CD8-positive, alpha-beta memory T cell (primary cell): ENCODE data around the gene IL21. TPM values are rescaled to one million over a fixed set of nuclear protein-coding genes. Genes with fewer than 3 reads are reported as not detected.
"Not testable (repeated sequence)": the region's sequence is repeated elsewhere in the genome, so short reads cannot be mapped to it uniquely, and the experiment has no call there.

Experiments
- CTCF ChIA-PET: fragments of 350-600 bp; sonication (Branson Sonifier 250); formaldehyde crosslinking; loops from one replicate; lab custom pipeline; 2021; ENCODE audit warnings: antibody characterized with exemption; lab: Charles Lee
- POLR2A ChIA-PET: fragments of 350-600 bp; sonication (Branson Sonifier 250); formaldehyde crosslinking; loops from one replicate; lab custom pipeline; 2021; ENCODE audit warnings: antibody characterized with exemption; lab: Charles Lee
- DNase-seq, 5 donors: peaks; one replicate each; pipeline versions ENCODE4 v3.0.0 to v3.0.0-alpha.2; 2020 to 2022; ENCODE audit warnings: mixed read lengths in 1 of 5
- H3K27ac ChIP-seq: one replicate; pipeline ENCODE4 v1.7.0; 2013; ENCODE audit warnings: low read depth, mild to moderate bottlenecking, low read length, moderate library complexity
- H3K27me3 ChIP-seq: 2 replicates; pipeline ENCODE4 v1.7.0; 2013; ENCODE audit warnings: low read length, mild to moderate bottlenecking; ENCODE audit not compliant: insufficient read depth, poor library complexity, severe bottlenecking
- H3K36me3 ChIP-seq: 2 replicates; pipeline ENCODE4 v1.7.0; 2013; ENCODE audit warnings: mild to moderate bottlenecking, low read length, moderate library complexity; ENCODE audit not compliant: insufficient read depth
- H3K4me1 ChIP-seq: 2 replicates; pipeline ENCODE4 v1.7.0; 2013; ENCODE audit warnings: mild to moderate bottlenecking, low read length, moderate library complexity; ENCODE audit not compliant: insufficient read depth
- H3K4me3 ChIP-seq: 2 replicates; pipeline ENCODE4 v1.7.0; 2013; ENCODE audit warnings: mild to moderate bottlenecking, low read length
- H3K9me3 ChIP-seq: 2 replicates; pipeline ENCODE4 v1.7.0; 2013; ENCODE audit warnings: mild to moderate bottlenecking, low read length
- H3K27ac Mint-ChIP-seq, 8 donors: one replicate each; pipeline ENCODE4 v1.8.0; 2020 to 2021; ENCODE audit warnings: mixed read lengths in 8 of 8, mild to moderate bottlenecking in 6 of 8, inconsistent platforms in 3 of 8, moderate library complexity in 3 of 8
- H3K27me3 Mint-ChIP-seq, 2 donors: one replicate each; pipeline ENCODE4 v1.8.0; 2020 to 2021; ENCODE audit warnings: mixed read lengths in 2 of 2, mild to moderate bottlenecking in 1 of 2, moderate library complexity in 1 of 2
- H3K36me3 Mint-ChIP-seq, 3 donors: one replicate each; pipeline ENCODE4 v1.8.0; 2020 to 2021; ENCODE audit warnings: mixed read lengths in 3 of 3, inconsistent platforms in 1 of 3, mild to moderate bottlenecking in 1 of 3
- H3K4me1 Mint-ChIP-seq, 3 donors: one replicate each; pipeline ENCODE4 v1.8.0; 2020 to 2021; ENCODE audit warnings: mixed read lengths in 3 of 3, inconsistent platforms in 1 of 3, mild to moderate bottlenecking in 1 of 3
- H3K4me3 Mint-ChIP-seq, 7 donors: one replicate each; pipeline ENCODE4 v1.8.0; 2020 to 2021; ENCODE audit warnings: mixed read lengths in 7 of 7, mild to moderate bottlenecking in 6 of 7, moderate library complexity in 4 of 7, inconsistent platforms in 2 of 7
- H3K9me3 Mint-ChIP-seq, 5 donors: one replicate each; pipeline ENCODE4 v1.8.0; 2020 to 2022; ENCODE audit warnings: mixed read lengths in 5 of 5, mild to moderate bottlenecking in 3 of 5, moderate library complexity in 2 of 5, inconsistent platforms in 1 of 5
- polyA plus RNA-seq: library from polyadenylated mRNA; unstranded; fragments of 300-500 nt; fragmentation: Illumina TruSeq; gene quantifications from one replicate; pipeline ENCODE4 v1.2.3, GENCODE V29; 2021
- total RNA-seq, 2 experiments: library from RNA; stranded (reverse); gene quantifications; one replicate each; pipeline ENCODE4 v1.2.3, GENCODE V29; 2021

Gene IL21
- total and polyA plus RNA-seq, 3 experiments from 2014 or later, result 3.1 to 3.5 TPM; not detected in 1

- Histone ChIP-seq H3K36me3 (no peaks in the 10 kb centered on the region), H3K27me3 (no peaks in the 10 kb centered on the region), H3K4me1 (peaks cover 19% of the 10 kb centered on the region), H3K4me3 (no peak overlapping the region), H3K27ac (no peak overlapping the region), H3K9me3 (no peaks in the 10 kb centered on the region)
- ChIA-PET CTCF (no interaction called here), POLR2A (no interaction called here)
- peaks cover 7 to 23% (median 16%) of the 10 kb centered on the region in 3 donors for H3K4me1 Mint-ChIP-seq
- H3K27me3 Mint-ChIP-seq, result peaks cover 13 to 15% of the 10 kb centered on the region in 2 donors
- H3K27ac Mint-ChIP-seq, result no peak overlapping the region
- H3K36me3 Mint-ChIP-seq, result no peaks in the 10 kb centered on the region
- DNase-seq, result no peak
- no peaks in the 10 kb centered on the region for H3K9me3 Mint-ChIP-seq
- no peak overlapping the region for H3K4me3 Mint-ChIP-seq
These were observed 41.8 kb upstream of the IL21 start for GRCh38 chr4:122662701-122663100.

GRCh38 chr4:122661176-122662160, 40.6 kb upstream of the IL21 start:
- H3K27me3 Mint-ChIP-seq, result peaks cover 13 to 23% of the 10 kb centered on the region in 2 donors
- DNase-seq, result no peak
- Histone ChIP-seq H3K4me1 (peaks cover 7% of the 10 kb centered on the region), H3K9me3 (no peaks in the 10 kb centered on the region), H3K27me3 (no peaks in the 10 kb centered on the region), H3K36me3 (no peaks in the 10 kb centered on the region), H3K27ac (no peak overlapping the region), H3K4me3 (no peak overlapping the region)
- H3K36me3 Mint-ChIP-seq, result no peaks in the 10 kb centered on the region
- ChIA-PET CTCF (no interaction called here), POLR2A (no interaction called here)
- H3K9me3 Mint-ChIP-seq, result peaks cover 0 to 5% (median 3%) of the 10 kb centered on the region in 5 donors
- no peak overlapping the region for H3K27ac Mint-ChIP-seq
- peaks cover 3 to 13% (median 10%) of the 10 kb centered on the region in 3 donors for H3K4me1 Mint-ChIP-seq
- no peak overlapping the region for H3K4me3 Mint-ChIP-seq

- Histone ChIP-seq H3K36me3 (no peaks in the 10 kb centered on the region), H3K4me3 (no peak overlapping the region), H3K9me3 (no peaks in the 10 kb centered on the region), H3K27me3 (no peaks in the 10 kb centered on the region), H3K27ac (no peak overlapping the region), H3K4me1 (peaks cover 3% of the 10 kb centered on the region)
- no peak overlapping the region for H3K4me3 Mint-ChIP-seq
- peaks cover 13 to 23% of the 10 kb centered on the region in 2 donors for H3K27me3 Mint-ChIP-seq
- H3K9me3 Mint-ChIP-seq, result peaks cover 0 to 5% (median 3%) of the 10 kb centered on the region in 5 donors
- DNase-seq, result no peak
- no peak overlapping the region for H3K27ac Mint-ChIP-seq
- ChIA-PET POLR2A (no interaction called here), CTCF (no interaction called here)
- H3K36me3 Mint-ChIP-seq, result no peaks in the 10 kb centered on the region
- H3K4me1 Mint-ChIP-seq, result peaks cover 2 to 3% (median 2%) of the 10 kb centered on the region in 3 donors
These were observed 38.0 kb upstream of the IL21 start for GRCh38 chr4:122658818-122659295.

- no peaks in the 10 kb centered on the region for H3K27me3 ChIP-seq
- H3K27ac ChIP-seq, result no peak overlapping the region
- no peak overlapping the region for H3K4me3 ChIP-seq
- CTCF ChIA-PET, result interaction anchor here (1.3 kb wide), 1 partner anchor 12 kb away, joined by 3 read pairs; no protein-coding TSS in a partner anchor
- Mint-ChIP-seq H3K36me3 (no peaks in the 10 kb centered on the region), H3K27ac (no peak overlapping the region), H3K9me3 (peaks cover 0 to 5% (median 3%) of the 10 kb centered on the region in 5 donors), H3K4me1 (no peaks in the 10 kb centered on the region), H3K27me3 (peaks cover 13 to 23% of the 10 kb centered on the region in 2 donors), H3K4me3 (no peak overlapping the region)
- H3K4me1 ChIP-seq, result peaks cover 3% of the 10 kb centered on the region
- POLR2A ChIA-PET, result no interaction called here
- DNase-seq, result no peak
- H3K36me3 ChIP-seq, result no peaks in the 10 kb centered on the region
- H3K9me3 ChIP-seq, result no peaks in the 10 kb centered on the region
These were observed 37.5 kb upstream of the IL21 start for GRCh38 chr4:122658377-122658776.

GRCh38 chr4:122657553-122657952, 36.7 kb upstream of the IL21 start:
- H3K36me3 Mint-ChIP-seq, result no peaks in the 10 kb centered on the region
- no peaks in the 10 kb centered on the region for H3K27me3 ChIP-seq
- H3K9me3 Mint-ChIP-seq, result peaks cover 0 to 5% (median 3%) of the 10 kb centered on the region in 5 donors
- no peak overlapping the region for H3K27ac Mint-ChIP-seq
- no peak overlapping the region for H3K27ac ChIP-seq
- ChIA-PET CTCF (interaction anchor here (1.3 kb wide), 1 partner anchor 12 kb away, joined by 3 read pairs; no protein-coding TSS in a partner anchor), POLR2A (no interaction called here)
- no peaks in the 10 kb centered on the region for H3K4me1 Mint-ChIP-seq
- peaks cover 11 to 23% of the 10 kb centered on the region in 2 donors for H3K27me3 Mint-ChIP-seq
- H3K4me3 Mint-ChIP-seq, result no peak overlapping the region
- DNase-seq, result no peak
- no peaks in the 10 kb centered on the region for H3K4me1 ChIP-seq
- H3K9me3 ChIP-seq, result no peaks in the 10 kb centered on the region
- no peak overlapping the region for H3K4me3 ChIP-seq
- H3K36me3 ChIP-seq, result no peaks in the 10 kb centered on the region

GRCh38 chr4:122656583-122656982, 35.7 kb upstream of the IL21 start:
- POLR2A ChIA-PET, H3K9me3 Mint-ChIP-seq, H3K27ac Mint-ChIP-seq, H3K27ac ChIP-seq, H3K4me3 Mint-ChIP-seq, H3K36me3 Mint-ChIP-seq, DNase-seq, H3K4me1 ChIP-seq, H3K27me3 ChIP-seq, H3K4me3 ChIP-seq, CTCF ChIA-PET, H3K36me3 ChIP-seq, H3K4me1 Mint-ChIP-seq, H3K9me3 ChIP-seq: not testable (repeated sequence)
- peaks cover 11 to 23% of the 10 kb centered on the region in 2 donors for H3K27me3 Mint-ChIP-seq

- no peak overlapping the region for H3K27ac Mint-ChIP-seq
These were observed 31.5 kb upstream of the IL21 start for GRCh38 chr4:122652379-122652778.

GRCh38 chr4:122650148-122650547, 29.3 kb upstream of the IL21 start:
- Mint-ChIP-seq H3K4me1 (no peaks in the 10 kb centered on the region), H3K27me3 (no peaks in the 10 kb centered on the region), H3K4me3 (no peak overlapping the region), H3K27ac (no peak overlapping the region), H3K9me3 (no peaks in the 10 kb centered on the region), H3K36me3 (no peaks in the 10 kb centered on the region)
- no peak overlapping the region for H3K4me3 ChIP-seq
- no peak for DNase-seq
- H3K27ac ChIP-seq, result no peak overlapping the region
- H3K9me3 ChIP-seq, result no peaks in the 10 kb centered on the region
- H3K27me3 ChIP-seq, result no peaks in the 10 kb centered on the region
- H3K36me3 ChIP-seq, result no peaks in the 10 kb centered on the region
- ChIA-PET POLR2A (no interaction called here), CTCF (interaction anchor here (1.1 to 1.2 kb wide), 2 partner anchors 9 to 40 kb away, joined by 3 read pairs; no protein-coding TSS in a partner anchor)
- H3K4me1 ChIP-seq, result no peaks in the 10 kb centered on the region

More at GRCh38 chr4:122652379-122652778, 31.5 kb upstream of the IL21 start:
- no peaks in the 10 kb centered on the region for H3K4me1 Mint-ChIP-seq
- H3K27ac ChIP-seq, result no peak overlapping the region
- no peaks in the 10 kb centered on the region for H3K9me3 ChIP-seq
- H3K27me3 ChIP-seq, result no peaks in the 10 kb centered on the region
- no peak overlapping the region for H3K4me3 ChIP-seq
- POLR2A ChIA-PET, result no interaction called here
- DNase-seq, result peak in 4 of 5 donors; percentile 13 to 64 (median 14)
- no peak overlapping the region for H3K4me3 Mint-ChIP-seq
- no peaks in the 10 kb centered on the region for H3K36me3 Mint-ChIP-seq
- H3K36me3 ChIP-seq, result no peaks in the 10 kb centered on the region
- peaks cover 0 to 6% of the 10 kb centered on the region in 2 donors for H3K27me3 Mint-ChIP-seq
- H3K9me3 Mint-ChIP-seq, result peaks cover 0 to 5% (median 3%) of the 10 kb centered on the region in 5 donors
- CTCF ChIA-PET, result no interaction called here
- H3K4me1 ChIP-seq, result no peaks in the 10 kb centered on the region
